ENCODE measurements around the gene FIGNL1.

DNA sequence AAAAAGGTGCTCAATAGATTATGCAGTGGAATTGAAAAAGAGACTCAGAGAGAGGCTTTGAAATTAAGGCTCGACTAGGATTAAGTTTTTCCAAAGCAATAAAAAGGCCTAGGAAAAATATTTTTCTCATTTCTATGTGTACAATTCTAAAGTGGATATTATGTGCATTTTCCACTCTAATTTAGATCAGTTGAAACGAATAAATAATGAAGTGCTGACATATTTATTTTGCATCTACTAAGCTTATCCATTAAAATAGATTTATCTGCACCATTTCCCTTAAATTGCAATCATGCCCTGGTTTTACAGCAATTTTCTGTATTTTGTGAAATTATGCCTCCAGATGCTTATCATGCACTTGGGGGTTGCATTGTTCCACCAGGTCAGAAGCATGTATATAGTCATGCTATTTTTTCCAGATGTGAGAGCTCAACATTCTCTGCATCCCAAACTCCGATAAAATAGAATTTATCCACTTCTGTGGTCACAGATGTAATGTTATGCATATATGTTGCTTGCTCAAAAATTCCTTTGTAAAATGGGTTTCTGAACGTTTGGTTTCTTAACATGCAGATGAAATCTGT is 18.3 kb downstream of the FIGNL1 start:
- TF ChIP-seq POLR2A (IDR thresholded peaks at IDR 0.05): no peak
- TF ChIP-seq, protein P1, sequence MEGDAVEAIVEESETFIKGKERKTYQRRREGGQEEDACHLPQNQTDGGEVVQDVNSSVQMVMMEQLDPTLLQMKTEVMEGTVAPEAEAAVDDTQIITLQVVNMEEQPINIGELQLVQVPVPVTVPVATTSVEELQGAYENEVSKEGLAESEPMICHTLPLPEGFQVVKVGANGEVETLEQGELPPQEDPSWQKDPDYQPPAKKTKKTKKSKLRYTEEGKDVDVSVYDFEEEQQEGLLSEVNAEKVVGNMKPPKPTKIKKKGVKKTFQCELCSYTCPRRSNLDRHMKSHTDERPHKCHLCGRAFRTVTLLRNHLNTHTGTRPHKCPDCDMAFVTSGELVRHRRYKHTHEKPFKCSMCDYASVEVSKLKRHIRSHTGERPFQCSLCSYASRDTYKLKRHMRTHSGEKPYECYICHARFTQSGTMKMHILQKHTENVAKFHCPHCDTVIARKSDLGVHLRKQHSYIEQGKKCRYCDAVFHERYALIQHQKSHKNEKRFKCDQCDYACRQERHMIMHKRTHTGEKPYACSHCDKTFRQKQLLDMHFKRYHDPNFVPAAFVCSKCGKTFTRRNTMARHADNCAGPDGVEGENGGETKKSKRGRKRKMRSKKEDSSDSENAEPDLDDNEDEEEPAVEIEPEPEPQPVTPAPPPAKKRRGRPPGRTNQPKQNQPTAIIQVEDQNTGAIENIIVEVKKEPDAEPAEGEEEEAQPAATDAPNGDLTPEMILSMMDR (IDR thresholded peaks at IDR 0.05): no peak
